GM13976 (cell line): ENCODE data around the gene MPC2.
"Not testable (repeated sequence)": the region's sequence is repeated elsewhere in the genome, so short reads cannot be mapped to it uniquely, and the experiment has no call there.

ENCODE experiments used
- DNase-seq: peaks from one replicate; pipeline ENCODE4 v3.0.0; 2012; ENCODE audit warnings: low spot score
- in situ Hi-C: fragments of 300-500 bp; cut with MboI; formaldehyde crosslinking; loops from one replicate; pipeline ENCODE4 v1.12.0; 2022; ENCODE audit warnings: low sequenced_read_pairs, mixed read lengths, inconsistent platforms; ENCODE audit not compliant: unreplicated experiment
- TF ChIP-seq, protein P1 (sequence below): IDR thresholded peaks from 2 replicates; pipeline ENCODE4 v1.5.1; 2012; ENCODE audit warnings: borderline replicate concordance, mild to moderate bottlenecking; ENCODE audit not compliant: insufficient read depth; ENCODE audit errors: extremely low read depth, missing control alignments, control extremely low read depth

Gene MPC2

DNA sequence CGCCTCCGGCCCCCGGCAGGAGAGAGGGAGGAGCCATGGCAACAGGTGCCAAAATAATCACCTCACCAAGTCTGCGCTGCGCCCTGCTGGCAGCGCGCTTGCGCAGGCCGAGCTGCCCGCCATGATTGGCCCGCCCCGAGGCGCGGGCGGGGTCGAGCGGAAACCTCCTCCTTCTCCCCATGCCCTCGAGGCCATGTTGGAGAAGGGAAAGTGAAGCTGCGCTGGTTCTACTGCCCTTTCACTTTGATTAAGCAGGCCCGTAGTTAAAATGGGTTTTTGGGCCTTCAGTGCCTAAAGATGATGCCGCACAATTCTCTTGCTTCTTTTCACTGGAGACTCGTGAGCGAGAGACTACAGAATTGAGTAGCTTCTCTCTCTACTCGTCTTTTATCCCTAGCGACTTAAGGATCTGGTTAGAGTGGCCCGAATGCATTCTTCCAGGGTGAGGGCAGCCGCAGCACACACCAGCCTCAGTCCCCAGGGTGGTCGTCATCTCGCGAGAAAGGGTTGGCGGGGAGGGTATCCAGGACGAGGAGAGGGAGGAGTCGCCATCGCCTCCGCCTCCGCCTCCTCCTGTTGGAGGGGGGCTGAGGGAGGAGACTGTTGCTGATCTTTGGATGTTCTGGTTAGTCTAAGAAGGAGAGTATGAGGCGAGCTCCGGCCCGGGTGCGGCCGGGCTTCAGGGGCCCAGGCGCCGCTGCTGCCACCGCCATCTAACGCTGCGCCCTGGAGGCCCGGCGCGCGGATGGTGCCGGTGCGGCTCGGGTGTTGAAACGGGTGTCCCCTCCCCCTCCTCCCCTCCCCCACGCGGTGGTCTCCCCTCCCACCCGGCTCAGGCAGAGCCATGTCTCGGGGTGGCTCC lies 573 bp downstream of the MPC2 start, which contains the start of gene DCAF6:
Gene DCAF6, plus strand, starts transcription at position 616 of the 862 bp plus-strand sequence. Its CDS starts 229 bp downstream, at position 845.
- in situ Hi-C loops, result no loop called here
- DNase-seq, result peak; percentile 98
- TF ChIP-seq, protein P1, sequence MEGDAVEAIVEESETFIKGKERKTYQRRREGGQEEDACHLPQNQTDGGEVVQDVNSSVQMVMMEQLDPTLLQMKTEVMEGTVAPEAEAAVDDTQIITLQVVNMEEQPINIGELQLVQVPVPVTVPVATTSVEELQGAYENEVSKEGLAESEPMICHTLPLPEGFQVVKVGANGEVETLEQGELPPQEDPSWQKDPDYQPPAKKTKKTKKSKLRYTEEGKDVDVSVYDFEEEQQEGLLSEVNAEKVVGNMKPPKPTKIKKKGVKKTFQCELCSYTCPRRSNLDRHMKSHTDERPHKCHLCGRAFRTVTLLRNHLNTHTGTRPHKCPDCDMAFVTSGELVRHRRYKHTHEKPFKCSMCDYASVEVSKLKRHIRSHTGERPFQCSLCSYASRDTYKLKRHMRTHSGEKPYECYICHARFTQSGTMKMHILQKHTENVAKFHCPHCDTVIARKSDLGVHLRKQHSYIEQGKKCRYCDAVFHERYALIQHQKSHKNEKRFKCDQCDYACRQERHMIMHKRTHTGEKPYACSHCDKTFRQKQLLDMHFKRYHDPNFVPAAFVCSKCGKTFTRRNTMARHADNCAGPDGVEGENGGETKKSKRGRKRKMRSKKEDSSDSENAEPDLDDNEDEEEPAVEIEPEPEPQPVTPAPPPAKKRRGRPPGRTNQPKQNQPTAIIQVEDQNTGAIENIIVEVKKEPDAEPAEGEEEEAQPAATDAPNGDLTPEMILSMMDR, result no peak

DNA sequence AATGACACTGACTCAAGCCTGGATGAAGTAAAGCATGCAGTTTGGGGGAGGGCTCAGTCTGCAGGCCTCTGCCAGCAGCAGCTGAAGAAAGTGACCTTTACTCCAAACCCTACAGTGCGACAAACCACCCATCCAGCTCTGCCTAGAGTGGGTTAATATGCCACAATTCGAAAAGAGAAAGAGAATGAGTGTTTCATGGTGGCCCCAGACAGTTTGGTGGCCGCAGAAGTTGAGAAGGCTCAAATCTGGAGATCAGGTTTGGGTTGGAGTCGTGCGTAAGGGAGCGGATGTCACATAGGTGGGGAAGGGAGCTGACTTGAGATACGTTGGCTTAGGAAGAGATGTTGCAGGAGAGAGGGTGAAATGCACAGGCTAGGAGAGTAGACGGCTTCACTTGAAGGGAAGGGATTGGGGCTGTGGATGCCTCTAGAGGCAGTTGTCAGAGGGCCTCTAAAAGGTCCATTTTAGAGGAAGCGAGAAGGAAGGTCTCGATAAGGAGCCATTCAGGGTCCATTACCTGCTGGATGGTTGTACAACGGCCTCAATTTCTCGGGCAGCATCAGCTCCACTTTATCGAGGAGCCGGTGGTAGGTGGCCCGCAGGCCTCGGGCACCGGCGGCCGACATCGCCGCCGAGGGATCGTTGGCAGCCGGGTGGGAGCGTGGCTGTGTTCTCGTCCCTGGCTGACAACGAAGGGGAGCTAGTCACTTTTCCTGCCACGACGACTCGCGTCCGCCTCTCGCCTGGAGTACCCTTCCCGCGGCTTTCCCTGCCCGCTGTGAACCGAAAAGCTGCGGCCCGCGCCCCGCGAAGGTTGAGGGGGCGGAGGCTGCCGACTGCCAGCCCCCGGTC lies 1.4 kb downstream of the MPC2 start:
- DNase-seq, result peak; percentile 35
- in situ Hi-C loops, result no loop called here

DNA sequence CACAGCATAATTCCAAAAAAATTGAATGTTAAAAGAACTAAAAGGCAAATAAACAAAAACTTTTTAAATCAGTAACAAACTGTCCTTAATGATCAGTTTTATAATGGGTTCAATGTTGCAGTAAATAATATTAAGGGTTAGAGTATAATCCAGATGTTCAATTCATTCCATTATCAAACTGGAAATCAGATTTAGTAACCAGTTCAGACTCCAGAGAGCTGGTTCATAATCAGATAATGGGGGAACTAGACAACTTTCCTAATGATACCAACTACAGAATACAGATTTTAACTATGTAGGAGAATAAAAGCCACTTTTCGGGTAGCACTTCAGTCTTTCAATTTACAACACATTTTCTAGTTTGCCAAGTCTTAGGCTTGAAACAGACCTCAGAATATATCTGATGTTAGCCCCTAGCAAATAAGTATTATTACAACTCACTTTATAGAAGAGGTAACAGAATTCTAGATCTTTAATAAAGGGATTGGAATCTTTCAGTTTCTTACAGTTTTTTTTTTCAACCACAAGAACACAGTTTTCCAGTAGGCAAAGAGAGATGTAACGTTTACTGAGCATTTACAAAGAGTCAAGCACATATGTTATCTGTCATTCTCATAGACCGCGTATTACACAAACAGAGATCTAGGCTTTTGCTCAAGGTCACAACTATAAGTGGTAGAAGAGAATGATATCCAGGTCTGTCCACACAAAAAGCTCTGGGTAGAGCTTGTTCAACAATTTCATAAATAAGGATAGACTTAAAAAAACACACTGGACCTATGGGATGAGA lies 2.3 kb downstream of the MPC2 start:
- DNase-seq, result no peak
- in situ Hi-C loops, result no loop called here
- TF ChIP-seq, protein P1, result no peak

More for the DNA sequence above, 1.4 kb downstream of the MPC2 start:
- TF ChIP-seq, protein P1, result no peak

DNA sequence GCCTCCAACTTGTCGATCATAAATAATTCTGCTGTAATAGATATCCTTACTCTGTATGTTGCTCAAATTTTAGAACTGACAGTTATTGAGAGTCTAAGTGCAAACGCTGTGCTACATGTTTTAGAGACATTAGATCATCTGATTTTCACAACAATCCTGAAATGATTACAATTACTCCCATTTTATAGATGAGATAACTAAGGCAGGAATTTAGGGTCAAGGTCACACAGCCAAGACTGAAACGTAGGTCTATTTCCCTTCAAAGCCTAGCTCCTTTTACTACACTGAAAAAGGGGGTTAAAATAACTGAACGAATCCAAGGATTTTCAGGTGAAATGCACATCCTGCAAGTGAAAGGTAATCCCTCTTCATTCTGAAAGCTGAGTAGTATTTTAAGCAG lies 3.1 kb downstream of the MPC2 start:
- TF ChIP-seq, protein P1, result no peak
- no peak for DNase-seq
- in situ Hi-C loops, result no loop called here

DNA sequence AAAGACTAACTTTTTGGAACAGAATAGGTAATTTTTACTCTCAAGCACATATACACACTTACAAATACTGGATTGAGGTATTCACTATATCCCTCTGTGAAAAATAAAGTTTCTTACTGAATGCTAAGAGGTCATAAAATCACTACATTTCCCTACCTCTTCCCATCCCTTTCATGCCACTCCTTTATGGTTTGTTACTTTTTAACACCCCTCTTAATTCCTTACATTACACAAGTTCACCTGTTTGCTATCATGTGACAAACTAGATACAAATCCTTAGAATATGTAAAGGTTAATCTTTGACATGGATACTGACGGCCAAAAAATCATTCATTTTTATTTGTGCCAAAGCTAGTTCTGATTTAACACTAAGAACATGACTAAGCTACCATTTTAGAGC lies 7.1 kb downstream of the MPC2 start:
- DNase-seq, result no peak
- TF ChIP-seq, protein P1, result no peak
- in situ Hi-C loops, result no loop called here

DNA sequence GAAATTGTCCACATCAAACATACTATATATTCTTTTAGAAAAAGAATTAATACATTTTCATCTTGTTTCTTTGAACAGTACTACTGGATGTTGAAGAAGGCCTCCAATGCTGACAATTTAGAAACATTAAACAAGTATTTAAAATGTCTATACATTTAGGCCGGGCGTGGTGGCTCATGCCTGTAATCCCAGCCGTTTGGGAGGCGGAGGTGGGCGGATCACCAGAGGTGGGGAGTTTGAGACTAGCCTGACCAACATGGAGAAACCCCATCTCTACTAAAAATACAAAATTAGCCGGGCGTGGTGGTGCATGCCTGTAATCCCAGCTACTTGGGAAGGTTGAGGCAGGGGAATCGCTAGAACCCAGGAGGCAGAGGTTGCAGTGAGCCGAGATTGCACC lies 8.0 kb downstream of the MPC2 start:
- DNase-seq, in situ Hi-C loops: not testable (repeated sequence)

DNA sequence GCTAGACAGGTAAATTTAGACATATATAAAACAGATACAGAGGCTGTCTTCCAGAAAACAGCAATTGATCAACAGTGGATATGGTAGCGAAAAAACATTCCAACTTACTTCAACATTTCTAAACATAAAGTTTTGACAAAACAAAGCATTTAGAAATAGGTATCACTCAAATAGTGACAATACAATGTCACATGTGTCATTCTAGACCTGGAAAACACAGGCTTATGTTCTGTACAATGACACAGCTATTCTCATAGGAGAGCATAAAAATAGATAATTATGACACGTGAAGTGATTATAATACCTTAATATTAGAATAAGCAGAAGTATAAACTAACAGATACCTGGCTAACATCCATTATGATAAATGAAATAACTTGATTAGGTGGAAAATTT lies 8.4 kb downstream of the MPC2 start:
- no peak for DNase-seq
- in situ Hi-C loops, result no loop called here
- TF ChIP-seq, protein P1, result no peak
